H1 (cell line): ENCODE measurements around the gene SLC24A3. TPM values are rescaled to one million over a fixed set of nuclear protein-coding genes. Genes with fewer than 3 reads are reported as not detected.

Experiments
- CTCF ChIA-PET: fragments of 300-600 bp; sonication (Branson Sonifier 250); formaldehyde crosslinking; loops from one replicate; lab custom pipeline; 2021; ENCODE audit not compliant: partially characterized antibody; lab: Charles Lee
- POLR2A ChIA-PET: fragments of 300-600 bp; sonication (Branson Sonifier 250); formaldehyde crosslinking; loops from one replicate; lab custom pipeline; 2021; ENCODE audit warnings: inconsistent platforms; ENCODE audit not compliant: partially characterized antibody; lab: Charles Lee
- DNase-seq, 2 experiments: peaks; one replicate each; pipeline versions ENCODE4 v3.0.0 to v3.0.0-alpha.2; 2010 to 2022; ENCODE audit warnings: low spot score in 2 of 2, low read depth in 1 of 2, mixed read lengths in 1 of 2
- FAIRE-seq: peaks from 2 replicates; lab custom pipeline; 2011; peaks lifted over from hg19 to GRCh38; lab: Jason Lieb, UNC
- H2AFZ ChIP-seq: 2 replicates; pipeline ENCODE4 v1.8.1; 2012; ENCODE audit warnings: low read length, inconsistent platforms
- H2AK5ac ChIP-seq: 2 replicates; pipeline ENCODE4 v1.6.1; 2013; ENCODE audit warnings: low read depth, low read length
- H2BK120ac ChIP-seq: replicated peaks from 2 replicates; pipeline ENCODE3; 2013; ENCODE audit warnings: low read depth, low read length, inconsistent platforms
- H2BK12ac ChIP-seq: 2 replicates; pipeline ENCODE4 v1.6.1; 2013; ENCODE audit warnings: low read depth, low read length
- H2BK15ac ChIP-seq: 2 replicates; pipeline ENCODE4 v1.6.1; 2013; ENCODE audit warnings: low read length
- H2BK20ac ChIP-seq: 2 replicates; pipeline ENCODE4 v1.6.1; 2013; ENCODE audit warnings: low read length
- H2BK5ac ChIP-seq: 2 replicates; pipeline ENCODE4 v1.6.1; 2013; ENCODE audit warnings: low read depth, low read length
- H3K14ac ChIP-seq: 2 replicates; pipeline ENCODE4 v1.6.1; 2013; ENCODE audit warnings: inconsistent platforms; ENCODE audit not compliant: insufficient read length
- H3K18ac ChIP-seq: 2 replicates; pipeline ENCODE4 v1.6.1; 2013; ENCODE audit warnings: low read length; ENCODE audit errors: extremely low read depth
- H3K23ac ChIP-seq: 2 replicates; pipeline ENCODE4 v1.6.1; 2013; ENCODE audit warnings: inconsistent platforms; ENCODE audit not compliant: insufficient read length
- H3K23me2 ChIP-seq: 2 replicates; pipeline ENCODE4 v1.6.1; 2013; ENCODE audit warnings: low read depth, low read length
- H3K27ac ChIP-seq: 2 replicates; pipeline ENCODE4 v1.6.1; 2011; ENCODE audit warnings: low read depth, low read length, inconsistent platforms
- H3K27me3 ChIP-seq, 4 experiments: replicated peaks in 1 of 4; 1 replicate in 1 of 4; 2 replicates in 3 of 4; pipeline versions ENCODE4 v1.6.1 to v1.8.1; 2011 to 2013; ENCODE audit warnings: low read length in 3 of 4, mild to moderate bottlenecking in 3 of 4, inconsistent platforms in 2 of 4, mixed read lengths in 2 of 4, moderate library complexity in 1 of 4; ENCODE audit not compliant: control insufficient read depth in 3 of 4, insufficient read depth in 3 of 4; ENCODE audit errors: extremely low read depth in 1 of 4
- H3K36me3 ChIP-seq, 4 experiments: 2 replicates each; pipeline versions ENCODE4 v1.6.1 to v1.8.1; 2011 to 2013; ENCODE audit warnings: mild to moderate bottlenecking in 4 of 4, low read length in 3 of 4, moderate library complexity in 2 of 4, control low read depth in 1 of 4, inconsistent platforms in 1 of 4; ENCODE audit not compliant: insufficient read depth in 4 of 4, control insufficient read depth in 2 of 4
- H3K4ac ChIP-seq: replicated peaks from 2 replicates; pipeline ENCODE3; 2013; ENCODE audit warnings: low read length, low read depth, mixed read lengths, inconsistent platforms; ENCODE audit not compliant: insufficient read length
- H3K4me1 ChIP-seq, 4 experiments: replicated peaks in 1 of 4; 1 replicate in 1 of 4; 2 replicates in 3 of 4; pipeline versions ENCODE4 v1.6.1 to v1.8.1; 2011 to 2013; ENCODE audit warnings: low read length in 3 of 4, inconsistent platforms in 2 of 4, mixed read lengths in 1 of 4; ENCODE audit not compliant: insufficient read depth in 4 of 4, control insufficient read depth in 3 of 4
- H3K4me2 ChIP-seq, 2 experiments: 2 replicates each; pipeline versions ENCODE4 v1.6.1 to v1.8.1; 2011 to 2013; ENCODE audit warnings: low read depth in 2 of 2, low read length in 2 of 2, control low read depth in 1 of 2, inconsistent platforms in 1 of 2, mild to moderate bottlenecking in 1 of 2; ENCODE audit not compliant: insufficient read depth in 1 of 2
- H3K4me3 ChIP-seq, 4 experiments: fragments of 200-600, 300-600 bp in 1 of 4; sonication (generic), shearing (Covaris generic), sonication (Bioruptor Twin) in 1 of 4; 2 replicates each; pipeline versions ENCODE4 v1.5.1 to v1.8.1; 2011 to 2016; ENCODE audit warnings: low read length in 4 of 4, low read depth in 3 of 4, control low read depth in 2 of 4, inconsistent platforms in 2 of 4, mild to moderate bottlenecking in 2 of 4, mixed read lengths in 1 of 4, moderate library complexity in 1 of 4; ENCODE audit not compliant: insufficient read depth in 2 of 4; ENCODE audit errors: extremely low read depth in 1 of 4
- H3K56ac ChIP-seq: replicated peaks from 2 replicates; pipeline ENCODE3; 2013; ENCODE audit warnings: low read depth, mild to moderate bottlenecking, mixed read lengths, low read length, inconsistent platforms; ENCODE audit not compliant: insufficient read length
- H3K79me1 ChIP-seq: 2 replicates; pipeline ENCODE4 v1.6.1; 2013; ENCODE audit warnings: low read depth, low read length, control low read depth
- H3K79me2 ChIP-seq, 2 experiments: 2 replicates each; pipeline versions ENCODE4 v1.6.1 to v1.8.1; 2012 to 2013; ENCODE audit warnings: low read length in 2 of 2, mild to moderate bottlenecking in 2 of 2, inconsistent platforms in 1 of 2; ENCODE audit not compliant: insufficient read depth in 2 of 2, control insufficient read depth in 1 of 2
- H3K9ac ChIP-seq, 4 experiments: replicated peaks in 1 of 4; 1 replicate in 1 of 4; 2 replicates in 3 of 4; pipeline versions ENCODE4 v1.6.1 to v1.8.1; 2011 to 2013; ENCODE audit warnings: low read depth in 3 of 4, low read length in 3 of 4, control low read depth in 2 of 4, mild to moderate bottlenecking in 2 of 4, moderate library complexity in 2 of 4, inconsistent platforms in 1 of 4; ENCODE audit errors: extremely low read depth in 1 of 4
- H3K9me3 ChIP-seq, 2 experiments: 2 replicates each; pipeline versions ENCODE4 v1.6.1 to v1.8.1; 2012 to 2013; ENCODE audit warnings: mild to moderate bottlenecking in 2 of 2, moderate library complexity in 2 of 2, control low read depth in 1 of 2, inconsistent platforms in 1 of 2, low read depth in 1 of 2, low read length in 1 of 2, mixed read lengths in 1 of 2; ENCODE audit not compliant: insufficient read depth in 2 of 2
- H4K20me1 ChIP-seq, 2 experiments: replicated peaks in 1 of 2; 2 replicates each; pipeline versions ENCODE3 to v1.8.1; 2011 to 2013; ENCODE audit warnings: inconsistent platforms in 2 of 2, low read length in 2 of 2, mild to moderate bottlenecking in 1 of 2; ENCODE audit not compliant: insufficient read depth in 2 of 2, control insufficient read depth in 1 of 2
- H4K5ac ChIP-seq: 2 replicates; pipeline ENCODE4 v1.6.1; 2013; ENCODE audit warnings: low read length, low read depth, mixed read lengths, inconsistent platforms; ENCODE audit not compliant: insufficient read length
- H4K8ac ChIP-seq: 2 replicates; pipeline ENCODE4 v1.8.0; 2013; ENCODE audit warnings: mild to moderate bottlenecking, moderate library complexity, low read length, inconsistent platforms; ENCODE audit not compliant: insufficient read depth; ENCODE audit errors: extremely low read depth
- H4K91ac ChIP-seq: replicated peaks from 2 replicates; pipeline ENCODE3; 2013; ENCODE audit warnings: low read length, mixed read lengths, inconsistent platforms; ENCODE audit not compliant: insufficient read length
- ASH2L ChIP-seq: fragments of 200-600, 300-600 bp; sonication (generic); IDR thresholded peaks from one replicate; pipeline ENCODE4 v1.7.1; 2017; ENCODE audit warnings: low read length
- CBX8 ChIP-seq: fragments of 300-800, 300-1000 bp; sonication (generic); IDR thresholded peaks from 2 replicates; pipeline ENCODE4 v1.7.1; 2016; ENCODE audit warnings: low read depth, low read length, borderline replicate concordance
- CREB1 ChIP-seq: IDR thresholded peaks from 2 replicates; pipeline ENCODE4 v1.6.1; 2012; ENCODE audit warnings: inconsistent platforms
- EP300 ChIP-seq, 2 experiments: IDR thresholded peaks; 1 replicate in 1 of 2; 2 replicates in 1 of 2; pipeline ENCODE4 v1.6.1; 2011 to 2012; ENCODE audit warnings: low read depth in 2 of 2, low read length in 2 of 2, mild to moderate bottlenecking in 2 of 2, borderline replicate concordance in 1 of 2, inconsistent platforms in 1 of 2, moderate library complexity in 1 of 2
- FOSL1 ChIP-seq: IDR thresholded peaks from 2 replicates; pipeline ENCODE4 v1.6.1; 2011; ENCODE audit warnings: mild to moderate bottlenecking, low read depth, low read length, moderate library complexity; ENCODE audit not compliant: insufficient read depth
- HDAC6 ChIP-seq: IDR thresholded peaks from one replicate; pipeline ENCODE4 v1.7.1; 2012; ENCODE audit warnings: low read depth, mild to moderate bottlenecking, inconsistent platforms, low read length, moderate library complexity
- JUN ChIP-seq: IDR thresholded peaks from 2 replicates; pipeline ENCODE4 v1.6.1; 2011; ENCODE audit warnings: low read depth, mild to moderate bottlenecking, improper control_type of control experiment, low read length
- POLR2AphosphoS5 ChIP-seq: IDR thresholded peaks from 2 replicates; pipeline ENCODE4 v1.6.1; 2011; ENCODE audit warnings: low read depth, low read length
- SAP30 ChIP-seq: fragments of 300-600 bp; sonication (generic); IDR thresholded peaks from 2 replicates; pipeline ENCODE4 v1.7.1; 2012; ENCODE audit warnings: low read length, moderate library complexity, mild to moderate bottlenecking, inconsistent platforms; ENCODE audit not compliant: insufficient read depth, insufficient replicate concordance
- SIN3A ChIP-seq, 2 experiments: IDR thresholded peaks in 1 of 2; conservative IDR thresholded peaks in 1 of 2; 2 replicates each; pipeline ENCODE4 v1.6.1; 2011 to 2012; ENCODE audit warnings: low read length in 2 of 2, improper control_type of control experiment in 1 of 2, low read depth in 1 of 2, mild to moderate bottlenecking in 1 of 2
- WGBS, 2 experiments: shearing (Covaris generic) in 1 of 2; methylation state at CpG; one replicate each; pipeline versions ENCODE4 v1.1.6 to v1.1.7; 2013 to 2015; ENCODE audit warnings: low lambda C conversion rate in 2 of 2, mixed read lengths in 2 of 2, inconsistent platforms in 1 of 2, low coverage in 1 of 2, missing lambda C conversion rate in 1 of 2; ENCODE audit not compliant: insufficient replicate concordance in 2 of 2, insufficient coverage in 1 of 2, insufficient read length in 1 of 2; ENCODE audit errors: extremely low coverage in 1 of 2, missing lambda C conversion rate in 1 of 2; 5-methylcytosine and 5-hydroxymethylcytosine counted together
- polyA plus RNA-seq, 7 experiments: library from polyadenylated mRNA; depleted of rRNA in 3 of 7; stranded (reverse) in 5 of 7; unstranded in 2 of 7; fragments of >200 nt in 5 of 7; fragments of 200-250 nt in 2 of 7; gene quantifications; 1 replicate in 5 of 7; 2 replicates in 1 of 7; 4 replicates in 1 of 7; pipeline versions ENCODE4 v1.2.1 to v1.2.3, GENCODE V29; 2011 to 2013; ENCODE audit warnings: missing spikeins in 2 of 7, mixed read lengths in 2 of 7
- total RNA-seq: library from RNA; stranded (reverse); fragmentation: NEBNext Ultra II Directional; extraction: Animal tissue kit (Norgen Biotek cat#: 25700); gene quantifications from 2 replicates; pipeline ENCODE4 v1.2.1, GENCODE V29; 2021
- TF ChIP-seq, protein P1 (sequence below): IDR thresholded peaks from 2 replicates; pipeline ENCODE4 v1.6.1; 2011; ENCODE audit warnings: low read length, improper control_type of control experiment

Gene SLC24A3
- total and polyA plus RNA-seq, 2 of the 8 experiments (the other 6 are each of a cell fraction or from before 2014, with no cell fraction given): 4.5 to 6.3 TPM

DNA sequence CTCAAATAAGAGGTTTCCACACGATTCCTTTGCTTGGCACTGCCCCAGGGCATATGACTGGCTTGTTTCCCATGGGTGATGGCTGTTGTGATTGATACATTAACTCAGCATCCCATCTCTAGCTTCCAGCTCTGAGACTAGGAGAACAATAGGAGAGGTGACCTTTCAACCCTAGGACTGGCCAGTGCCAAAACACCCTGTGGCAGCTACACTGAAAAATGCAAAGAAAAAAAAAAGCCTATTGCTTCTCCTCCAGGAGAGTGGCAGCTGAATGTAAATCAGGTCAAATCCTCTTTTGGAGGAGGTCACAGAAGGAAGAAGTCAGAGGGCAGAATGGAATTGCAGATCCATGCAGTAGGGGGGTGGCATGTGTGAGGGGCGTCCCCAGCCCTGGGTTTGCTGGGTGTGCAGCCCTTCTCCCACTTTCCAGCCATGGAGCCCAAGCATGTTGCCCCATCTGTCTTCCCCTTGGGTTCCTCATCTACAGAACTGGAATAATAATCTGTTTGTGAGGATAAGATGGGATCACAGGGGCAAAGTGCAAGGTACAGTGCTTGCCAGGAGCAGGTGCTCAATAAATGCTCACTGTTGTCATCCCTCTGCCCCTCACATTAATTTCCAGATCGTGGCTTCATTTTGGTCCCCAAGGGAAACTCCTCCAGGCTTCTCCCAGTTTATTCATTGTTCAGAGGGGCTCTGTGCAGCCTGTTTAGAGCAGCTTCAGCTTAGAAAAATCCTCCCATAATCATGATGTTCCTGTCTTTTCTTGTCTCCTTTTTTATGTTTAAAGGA, 300.6 kb downstream of the SLC24A3 start:
- Histone ChIP-seq H2BK20ac (no peak overlapping the region), H4K8ac (no peak overlapping the region), H3K79me2 (no peaks in the 10 kb centered on the region), H3K14ac (no peak overlapping the region), H3K4me2 (no peak overlapping the region), H3K4me3 (no peak overlapping the region), H3K79me1 (no peaks in the 10 kb centered on the region), H3K9ac (no peak overlapping the region), H2AFZ (no peak overlapping the region), H3K4ac (no peak overlapping the region), H3K23ac (no peak overlapping the region), H3K23me2 (no peaks in the 10 kb centered on the region), H4K91ac (no peak overlapping the region), H4K20me1 (no peaks in the 10 kb centered on the region), H3K56ac (no peak overlapping the region), H2BK120ac (no peak overlapping the region), H4K5ac (no peak overlapping the region), H3K27me3 (no peaks in the 10 kb centered on the region), H3K4me1 (no peaks in the 10 kb centered on the region), H2AK5ac (no peak overlapping the region), H2BK12ac (no peak overlapping the region), H2BK5ac (no peak overlapping the region), H3K36me3 (no peaks in the 10 kb centered on the region), H2BK15ac (no peak overlapping the region), H3K18ac (no peak overlapping the region), H3K27ac (no peak overlapping the region), H3K9me3 (no peaks in the 10 kb centered on the region; a peak in 1 of 4 replicates)
- no peak for DNase-seq
- no peak for FAIRE-seq
- WGBS, 2 experiments: 78% methylated on average over 3 of the region's 3 CpGs; no CpG with 5 or more reads in 1 of the 2 experiments
- POLR2A ChIA-PET: no interaction called here
- CTCF ChIA-PET: interaction anchor here (0.7 to 1.5 kb wide), 2 partner anchors 45 to 880 kb away, joined by 3 read pairs; no protein-coding TSS in a partner anchor
- TF ChIP-seq JUN (no peak), SIN3A (conservative IDR thresholded peaks at IDR 0.05 in 1 of 2, IDR thresholded peaks at IDR 0.05 in 1 of 2; ENCODE audit: low read depth in 1 of 2, low read length in 2 of 2) (no peak), ASH2L (no peak), CREB1 (no peak), CBX8 (no peak), POLR2AphosphoS5 (no peak), FOSL1 (no peak), HDAC6 (no peak), SAP30 (no peak), EP300 (IDR thresholded peaks at IDR 0.05; ENCODE audit: borderline replicate concordance in 1 of 2, low read depth in 2 of 2, low read length in 2 of 2) (no peak)
- TF ChIP-seq, protein P1, sequence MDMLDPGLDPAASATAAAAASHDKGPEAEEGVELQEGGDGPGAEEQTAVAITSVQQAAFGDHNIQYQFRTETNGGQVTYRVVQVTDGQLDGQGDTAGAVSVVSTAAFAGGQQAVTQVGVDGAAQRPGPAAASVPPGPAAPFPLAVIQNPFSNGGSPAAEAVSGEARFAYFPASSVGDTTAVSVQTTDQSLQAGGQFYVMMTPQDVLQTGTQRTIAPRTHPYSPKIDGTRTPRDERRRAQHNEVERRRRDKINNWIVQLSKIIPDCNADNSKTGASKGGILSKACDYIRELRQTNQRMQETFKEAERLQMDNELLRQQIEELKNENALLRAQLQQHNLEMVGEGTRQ: no peak
